ENCODE results near the gene ULK3. TPM values are rescaled to one million over a fixed set of nuclear protein-coding genes. Genes with fewer than 3 reads are reported as not detected.

Gene ULK3
- total and polyA plus RNA-seq, 10 of the 15 experiments (the other 5 are each of a cell fraction or from before 2014, with no cell fraction given), result 0.64 to 38.8 (median 27.1) TPM

DNA sequence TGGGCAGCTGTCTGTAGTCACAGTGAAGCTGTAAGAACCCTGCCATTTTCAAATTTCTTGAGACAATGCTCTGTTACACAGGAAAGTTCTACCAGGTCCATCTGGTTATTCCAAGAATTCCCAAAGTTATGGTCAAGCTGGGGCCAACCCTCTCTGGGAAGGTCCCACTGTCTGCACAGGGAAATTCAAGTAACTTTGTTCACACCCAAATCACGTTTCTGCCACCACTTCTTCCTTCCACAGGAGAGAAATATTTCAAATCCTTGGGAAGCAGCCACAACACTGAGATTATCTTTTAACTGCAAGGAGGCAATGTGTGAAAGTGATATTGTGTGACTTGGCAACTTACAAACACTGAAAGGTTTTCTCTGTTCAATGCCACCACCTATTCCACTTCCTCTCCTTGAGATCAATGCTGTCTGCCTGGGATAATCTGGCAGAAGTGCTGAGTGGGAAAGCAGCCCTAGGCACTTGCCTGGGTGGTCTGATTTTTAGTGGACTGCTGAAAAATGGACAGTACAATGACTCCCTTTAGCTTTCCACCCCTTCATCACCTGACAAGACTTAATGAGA lies 24.6 kb upstream of the ULK3 start:
- ChIA-PET CTCF (interaction anchor here (1.0 to 11.2 kb wide), 3 partner anchors 9 to 87 kb away, joined by 3 to 129 read pairs (median 7); no protein-coding TSS in a partner anchor), RAD21 (ENCODE audit: unreplicated experiment) (interaction anchor here (1.2 to 4.8 kb wide), 3 partner anchors 8 to 97 kb away, joined by 3 to 57 read pairs (median 5); no protein-coding TSS in a partner anchor), POLR2A (interaction anchor here (1.9 to 5.2 kb wide), 2 partner anchors 9 to 24 kb away, joined by 5 to 80 read pairs; partner anchors contain the start of gene ULK3), SMC1A (ENCODE audit: uncharacterized antibody, unreplicated experiment) (interaction anchor here (0.9 to 6.5 kb wide), 5 partner anchors 9 to 39 kb away, joined by 4 to 120 read pairs (median 52); partner anchors contain the start of gene FAM219B)
- Histone ChIP-seq H3K27ac (ENCODE audit: control insufficient read depth, insufficient read depth) (peak overlapping the region; percentile 51), H3K79me2 (ENCODE audit: control insufficient read depth, insufficient read depth, low read length) (peaks cover 75% of the 10 kb centered on the region), H2AFZ (ENCODE audit: control insufficient read depth, low read depth, low read length) (no peak overlapping the region), H3K4me3 (peak overlapping the region; percentile 53; the same call in 1 of the 2 replicates), H3K9me3 (replicated peaks; ENCODE audit: control insufficient read depth, insufficient read depth, low read length) (peaks cover 12% of the 10 kb centered on the region), H3K4me2 (ENCODE audit: control insufficient read depth, insufficient read depth) (peak overlapping the region; percentile 74), H3K27me3 (replicated peaks in 1 of 2; ENCODE audit: control insufficient read depth in 2 of 2, insufficient read depth in 2 of 2, low read length in 1 of 2) (no peaks in the 10 kb centered on the region), H3K9ac (ENCODE audit: control insufficient read depth, insufficient read depth, low read length) (no peak overlapping the region), H3K36me3 (ENCODE audit: control insufficient read depth in 2 of 2, insufficient read depth in 2 of 2, low read length in 1 of 2) (peaks cover 2 to 19% of the 10 kb centered on the region in 2 experiments; a peak in 3 of 4 replicates), H3K4me1 (ENCODE audit: control insufficient read depth, insufficient read depth, low read length) (peaks cover 34% of the 10 kb centered on the region), H4K20me1 (ENCODE audit: control insufficient read depth, insufficient read depth) (no peaks in the 10 kb centered on the region)
- WGBS (ENCODE audit: insufficient coverage, insufficient replicate concordance, low lambda C conversion rate, missing lambda C conversion rate), result 35% methylated on average over 1 of the region's 1 CpG
- in situ Hi-C loops (cut with MboI) (no loop called here), intact Hi-C loops (cut with micrococcal nuclease; ENCODE audit: unreplicated experiment) (no loop called here)
- FAIRE-seq (no peak), DNase-seq (ENCODE audit: low read depth, low spot score) (no peak), ATAC-seq (no peak)
- BruUV-seq (replicated peaks), result TSS peak; percentile 3
- TF ChIP-seq NFYA (IDR thresholded peaks at IDR 0.05; ENCODE audit: borderline replicate concordance, low read depth, low read length) (no peak), IRF4 (IDR thresholded peaks at IDR 0.05; ENCODE audit: low read depth, low read length) (no peak), POLR2AphosphoS5 (IDR thresholded peaks at IDR 0.05; ENCODE audit: low read length) (no peak), SIX5 (IDR thresholded peaks at IDR 0.05; ENCODE audit: low read depth, low read length, severe bottlenecking) (no peak), SPI1 (IDR thresholded peaks at IDR 0.05; ENCODE audit: borderline replicate concordance, insufficient read depth, low read depth, low read length) (peak; percentile 53; the same call in 1 of the 2 replicates), IKZF1 (conservative IDR thresholded peaks at IDR 0.05) (peak; percentile 16; the same call in 1 of the 2 replicates), IKZF2 (IDR thresholded peaks at IDR 0.05) (0 out of 4 replicates have a peak, but pooled peaks of 1 of the 2 experiments have one; percentile 31), SUZ12 (IDR thresholded peaks at IDR 0.05; ENCODE audit: unreplicated experiment) (no peak), JUND (IDR thresholded peaks at IDR 0.05; ENCODE audit: low read depth, low read length) (no peak), HDGF (IDR thresholded peaks at IDR 0.05) (no peak), FOXK2 (IDR thresholded peaks at IDR 0.05) (no peak), ZSCAN29 (IDR thresholded peaks at IDR 0.05) (no peak), GATAD2B (conservative IDR thresholded peaks at IDR 0.05; ENCODE audit: low read depth) (no peak), RCOR1 (conservative IDR thresholded peaks at IDR 0.05; ENCODE audit: low read depth, low read length) (no peak)
- TF ChIP-seq, protein P1, sequence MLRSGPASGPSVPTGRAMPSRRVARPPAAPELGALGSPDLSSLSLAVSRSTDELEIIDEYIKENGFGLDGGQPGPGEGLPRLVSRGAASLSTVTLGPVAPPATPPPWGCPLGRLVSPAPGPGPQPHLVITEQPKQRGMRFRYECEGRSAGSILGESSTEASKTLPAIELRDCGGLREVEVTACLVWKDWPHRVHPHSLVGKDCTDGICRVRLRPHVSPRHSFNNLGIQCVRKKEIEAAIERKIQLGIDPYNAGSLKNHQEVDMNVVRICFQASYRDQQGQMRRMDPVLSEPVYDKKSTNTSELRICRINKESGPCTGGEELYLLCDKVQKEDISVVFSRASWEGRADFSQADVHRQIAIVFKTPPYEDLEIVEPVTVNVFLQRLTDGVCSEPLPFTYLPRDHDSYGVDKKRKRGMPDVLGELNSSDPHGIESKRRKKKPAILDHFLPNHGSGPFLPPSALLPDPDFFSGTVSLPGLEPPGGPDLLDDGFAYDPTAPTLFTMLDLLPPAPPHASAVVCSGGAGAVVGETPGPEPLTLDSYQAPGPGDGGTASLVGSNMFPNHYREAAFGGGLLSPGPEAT (IDR thresholded peaks at IDR 0.05; ENCODE audit: low read depth), result no peak
- TF ChIP-seq, protein P2, sequence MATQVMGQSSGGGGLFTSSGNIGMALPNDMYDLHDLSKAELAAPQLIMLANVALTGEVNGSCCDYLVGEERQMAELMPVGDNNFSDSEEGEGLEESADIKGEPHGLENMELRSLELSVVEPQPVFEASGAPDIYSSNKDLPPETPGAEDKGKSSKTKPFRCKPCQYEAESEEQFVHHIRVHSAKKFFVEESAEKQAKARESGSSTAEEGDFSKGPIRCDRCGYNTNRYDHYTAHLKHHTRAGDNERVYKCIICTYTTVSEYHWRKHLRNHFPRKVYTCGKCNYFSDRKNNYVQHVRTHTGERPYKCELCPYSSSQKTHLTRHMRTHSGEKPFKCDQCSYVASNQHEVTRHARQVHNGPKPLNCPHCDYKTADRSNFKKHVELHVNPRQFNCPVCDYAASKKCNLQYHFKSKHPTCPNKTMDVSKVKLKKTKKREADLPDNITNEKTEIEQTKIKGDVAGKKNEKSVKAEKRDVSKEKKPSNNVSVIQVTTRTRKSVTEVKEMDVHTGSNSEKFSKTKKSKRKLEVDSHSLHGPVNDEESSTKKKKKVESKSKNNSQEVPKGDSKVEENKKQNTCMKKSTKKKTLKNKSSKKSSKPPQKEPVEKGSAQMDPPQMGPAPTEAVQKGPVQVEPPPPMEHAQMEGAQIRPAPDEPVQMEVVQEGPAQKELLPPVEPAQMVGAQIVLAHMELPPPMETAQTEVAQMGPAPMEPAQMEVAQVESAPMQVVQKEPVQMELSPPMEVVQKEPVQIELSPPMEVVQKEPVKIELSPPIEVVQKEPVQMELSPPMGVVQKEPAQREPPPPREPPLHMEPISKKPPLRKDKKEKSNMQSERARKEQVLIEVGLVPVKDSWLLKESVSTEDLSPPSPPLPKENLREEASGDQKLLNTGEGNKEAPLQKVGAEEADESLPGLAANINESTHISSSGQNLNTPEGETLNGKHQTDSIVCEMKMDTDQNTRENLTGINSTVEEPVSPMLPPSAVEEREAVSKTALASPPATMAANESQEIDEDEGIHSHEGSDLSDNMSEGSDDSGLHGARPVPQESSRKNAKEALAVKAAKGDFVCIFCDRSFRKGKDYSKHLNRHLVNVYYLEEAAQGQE (IDR thresholded peaks at IDR 0.05; ENCODE audit: low read depth, low read length), result no peak
- TF ChIP-seq, protein P3, sequence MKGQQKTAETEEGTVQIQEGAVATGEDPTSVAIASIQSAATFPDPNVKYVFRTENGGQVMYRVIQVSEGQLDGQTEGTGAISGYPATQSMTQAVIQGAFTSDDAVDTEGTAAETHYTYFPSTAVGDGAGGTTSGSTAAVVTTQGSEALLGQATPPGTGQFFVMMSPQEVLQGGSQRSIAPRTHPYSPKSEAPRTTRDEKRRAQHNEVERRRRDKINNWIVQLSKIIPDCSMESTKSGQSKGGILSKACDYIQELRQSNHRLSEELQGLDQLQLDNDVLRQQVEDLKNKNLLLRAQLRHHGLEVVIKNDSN (IDR thresholded peaks at IDR 0.05; ENCODE audit: borderline replicate concordance, extremely low read length, insufficient read depth, low read depth, low read length), result no peak

Measured in GM12878 (cell line).